GM18951 (cell line): ENCODE data around the gene ABHD1.

Experiments used
- POLR2A ChIP-seq: IDR thresholded peaks from 4 replicates; pipeline ENCODE4 v1.6.1; 2011; ENCODE audit warnings: mild to moderate bottlenecking; ENCODE audit not compliant: insufficient read length, insufficient read depth; ENCODE audit errors: extremely low read depth
- in situ Hi-C: fragments of 300-500 bp; cut with MboI; formaldehyde crosslinking; loops from one replicate; pipeline ENCODE4 v1.12.0; 2022; ENCODE audit warnings: low sequenced_read_pairs, mixed read lengths, inconsistent platforms; ENCODE audit not compliant: unreplicated experiment

Gene ABHD1

GRCh38 chr2:27092696-27093429 is 30.8 kb upstream of the ABHD1 start:
- no peak for TF ChIP-seq POLR2A
- in situ Hi-C loops, result no loop called here

- in situ Hi-C loops, result no loop called here
- TF ChIP-seq POLR2A, result no peak
These were observed 29.9 kb upstream of the ABHD1 start for GRCh38 chr2:27093430-27094352.

GRCh38 chr2:27094353-27094984 is 29.1 kb upstream of the ABHD1 start:
- no peak for TF ChIP-seq POLR2A
- in situ Hi-C loops, result no loop called here

- no peak for TF ChIP-seq POLR2A
- in situ Hi-C loops, result no loop called here
These were observed 28.2 kb upstream of the ABHD1 start for GRCh38 chr2:27095427-27095744.

GRCh38 chr2:27095745-27096651 is 27.6 kb upstream of the ABHD1 start:
- TF ChIP-seq POLR2A, result peak; percentile 35
- in situ Hi-C loops, result no loop called here

- in situ Hi-C loops, result no loop called here
- no peak for TF ChIP-seq POLR2A
These were observed 26.8 kb upstream of the ABHD1 start for GRCh38 chr2:27096748-27097297.

- in situ Hi-C loops, result no loop called here
- TF ChIP-seq POLR2A, result no peak
These were observed 26.3 kb upstream of the ABHD1 start for GRCh38 chr2:27097341-27097740.

- in situ Hi-C loops, result no loop called here
- TF ChIP-seq POLR2A, result no peak
These were observed 24.2 kb upstream of the ABHD1 start for GRCh38 chr2:27099334-27099955.

GRCh38 chr2:27100036-27100435 is 23.6 kb upstream of the ABHD1 start:
- in situ Hi-C loops, result loop anchor here (10.0 kb wide), 1 partner anchor 185 kb away; the partner anchor contains the start of gene TRIM54
- TF ChIP-seq POLR2A, result no peak

- in situ Hi-C loops, result loop anchor here (10.0 kb wide), 1 partner anchor 182 kb away; the partner anchor contains the start of gene TRIM54
These were observed 21.3 kb upstream of the ABHD1 start for GRCh38 chr2:27102329-27102728.

GRCh38 chr2:27105981-27106380 is 17.6 kb upstream of the ABHD1 start:
- in situ Hi-C loops, result loop anchor here (10.0 kb wide), 1 partner anchor 179 kb away; the partner anchor contains the start of gene TRIM54
- no peak for TF ChIP-seq POLR2A

More at GRCh38 chr2:27102329-27102728, 21.3 kb upstream of the ABHD1 start:
- TF ChIP-seq POLR2A, result no peak
